GM23338 (cell line): ENCODE data around the gene AGBL5. TPM values are rescaled to one million over a fixed set of nuclear protein-coding genes. Genes with fewer than 3 reads are reported as not detected.
A peak's percentile ranks its signal among the peaks of the same experiment; 100 is the strongest.

Source experiments
- ATAC-seq: fragments of 200-7000 bp; cut with Tn5 transposase; 3 replicates; pipeline ENCODE4 v1.9.1; 2020
- DNase-seq: peaks from one replicate; pipeline ENCODE4 v3.0.0-alpha.2; 2015; ENCODE audit warnings: low spot score
- H2AFZ ChIP-seq: fragments of 200-600 bp; sonication (generic); 2 replicates; pipeline ENCODE4 v1.8.0; 2016; ENCODE audit warnings: antibody characterized with exemption, mild to moderate bottlenecking, moderate library complexity
- H3F3A ChIP-seq: fragments of 200-600 bp; sonication (generic); replicated peaks from 2 replicates; pipeline ENCODE4 v1.8.0; 2017; ENCODE audit warnings: antibody characterized with exemption, mixed run types, low read depth
- H3K27ac ChIP-seq: fragments of 200-600 bp; sonication (generic); 2 replicates; pipeline ENCODE4 v1.6.1; 2016; ENCODE audit warnings: low read depth
- H3K27me3 ChIP-seq: fragments of 200-600 bp; sonication (generic); 2 replicates; pipeline ENCODE4 v1.8.0; 2016; ENCODE audit warnings: mild to moderate bottlenecking, mixed run types, moderate library complexity; ENCODE audit not compliant: insufficient read depth
- H3K36me3 ChIP-seq: fragments of 200-600 bp; sonication (generic); 2 replicates; pipeline ENCODE4 v1.8.0; 2016; ENCODE audit warnings: mild to moderate bottlenecking; ENCODE audit not compliant: insufficient read depth
- H3K4me1 ChIP-seq: fragments of 200-600 bp; sonication (generic); 2 replicates; pipeline ENCODE4 v1.8.0; 2016; ENCODE audit warnings: mild to moderate bottlenecking, moderate library complexity; ENCODE audit not compliant: insufficient read depth
- H3K4me2 ChIP-seq: fragments of 200-600 bp; sonication (generic); 2 replicates; pipeline ENCODE4 v1.7.1; 2017; ENCODE audit warnings: mixed run types
- H3K4me3 ChIP-seq: fragments of 200-600 bp; sonication (generic); 2 replicates; pipeline ENCODE4 v1.6.1; 2016; ENCODE audit warnings: mixed run types
- H3K79me2 ChIP-seq: fragments of 200-600 bp; sonication (generic); replicated peaks from 2 replicates; pipeline ENCODE4 v1.8.0; 2017; ENCODE audit warnings: mild to moderate bottlenecking; ENCODE audit not compliant: insufficient read depth
- H3K9me2 ChIP-seq: fragments of 200-600 bp; sonication (generic); 2 replicates; pipeline ENCODE4 v1.8.0; 2017; ENCODE audit not compliant: insufficient read depth
- H4K20me1 ChIP-seq: fragments of 200-600 bp; sonication (generic); replicated peaks from 2 replicates; pipeline ENCODE4 v1.8.0; 2017; ENCODE audit warnings: mild to moderate bottlenecking; ENCODE audit not compliant: insufficient read depth
- H3K27ac Mint-ChIP-seq: 2 replicates; pipeline ENCODE4 v1.8.0; 2020; ENCODE audit warnings: inconsistent platforms, mild to moderate bottlenecking, moderate library complexity, mixed read lengths
- H3K27me3 Mint-ChIP-seq: 3 replicates; pipeline ENCODE4 v1.8.0; 2022; ENCODE audit warnings: low read depth, mild to moderate bottlenecking, moderate library complexity, mixed read lengths, inconsistent platforms; ENCODE audit not compliant: insufficient read depth, poor library complexity
- H3K36me3 Mint-ChIP-seq: 3 replicates; pipeline ENCODE4 v1.8.0; 2021; ENCODE audit warnings: low read depth, mild to moderate bottlenecking, inconsistent platforms, moderate library complexity, mixed read lengths
- H3K4me1 Mint-ChIP-seq: 3 replicates; pipeline ENCODE4 v1.8.0; 2020; ENCODE audit warnings: mild to moderate bottlenecking, inconsistent platforms, mixed read lengths
- H3K4me3 Mint-ChIP-seq: 3 replicates; pipeline ENCODE4 v1.8.0; 2021; ENCODE audit warnings: moderate library complexity, mild to moderate bottlenecking, inconsistent platforms, mixed read lengths
- H3K9me3 Mint-ChIP-seq: 3 replicates; pipeline ENCODE4 v1.8.0; 2020; ENCODE audit warnings: moderate library complexity, mild to moderate bottlenecking, inconsistent platforms, mixed read lengths
- CTCF ChIP-seq, 2 experiments: fragments of 200-600 bp in 1 of 2; sonication (generic) in 1 of 2; conservative IDR thresholded peaks; 2 replicates each; pipeline versions ENCODE4 v1.5.1 to v1.6.1; 2016 to 2017; ENCODE audit warnings: antibody characterized with exemption in 2 of 2, low read depth in 2 of 2, mild to moderate bottlenecking in 2 of 2, moderate library complexity in 1 of 2
- NANOG ChIP-seq: IDR thresholded peaks from 2 replicates; pipeline ENCODE4 v1.6.1; 2016; ENCODE audit warnings: antibody characterized with exemption, borderline replicate concordance
- STAT1 ChIP-seq: IDR thresholded peaks from one replicate; pipeline ENCODE4 v1.6.1; 2016; ENCODE audit warnings: antibody characterized with exemption; ENCODE audit not compliant: unreplicated experiment
- ZNF114 ChIP-seq: fragments of 250-450 bp; sonication (Bioruptor Pico); IDR thresholded peaks from 2 replicates; pipeline ENCODE4 v1.5.0; 2020; ENCODE audit warnings: mild to moderate bottlenecking, moderate library complexity
- ZNF331 ChIP-seq: fragments of 250-450 bp; sonication (Bioruptor Pico); IDR thresholded peaks from 2 replicates; pipeline ENCODE4 v1.5.0; 2020; ENCODE audit warnings: low read depth, mild to moderate bottlenecking, moderate library complexity
- polyA plus RNA-seq: library from polyadenylated mRNA; unstranded; fragments of >200 nt; fragmentation: Nextera tagmentation; extraction: Ambion mirVana; gene quantifications from 2 replicates; pipeline ENCODE4 v1.2.1, GENCODE V29; 2016
- total RNA-seq: library from RNA; depleted of rRNA; stranded (reverse); fragments of >200 nt; shearing (Covaris generic); gene quantifications from 2 replicates; pipeline ENCODE4 v1.2.3, GENCODE V29; 2014
- TF ChIP-seq, protein P1 (sequence below): IDR thresholded peaks from one replicate; pipeline ENCODE4 v1.6.1; 2018; ENCODE audit warnings: antibody characterized with exemption; ENCODE audit not compliant: unreplicated experiment

Gene AGBL5
- total and polyA plus RNA-seq, 2 experiments from 2014 or later: 17.9 to 31.3 TPM

DNA sequence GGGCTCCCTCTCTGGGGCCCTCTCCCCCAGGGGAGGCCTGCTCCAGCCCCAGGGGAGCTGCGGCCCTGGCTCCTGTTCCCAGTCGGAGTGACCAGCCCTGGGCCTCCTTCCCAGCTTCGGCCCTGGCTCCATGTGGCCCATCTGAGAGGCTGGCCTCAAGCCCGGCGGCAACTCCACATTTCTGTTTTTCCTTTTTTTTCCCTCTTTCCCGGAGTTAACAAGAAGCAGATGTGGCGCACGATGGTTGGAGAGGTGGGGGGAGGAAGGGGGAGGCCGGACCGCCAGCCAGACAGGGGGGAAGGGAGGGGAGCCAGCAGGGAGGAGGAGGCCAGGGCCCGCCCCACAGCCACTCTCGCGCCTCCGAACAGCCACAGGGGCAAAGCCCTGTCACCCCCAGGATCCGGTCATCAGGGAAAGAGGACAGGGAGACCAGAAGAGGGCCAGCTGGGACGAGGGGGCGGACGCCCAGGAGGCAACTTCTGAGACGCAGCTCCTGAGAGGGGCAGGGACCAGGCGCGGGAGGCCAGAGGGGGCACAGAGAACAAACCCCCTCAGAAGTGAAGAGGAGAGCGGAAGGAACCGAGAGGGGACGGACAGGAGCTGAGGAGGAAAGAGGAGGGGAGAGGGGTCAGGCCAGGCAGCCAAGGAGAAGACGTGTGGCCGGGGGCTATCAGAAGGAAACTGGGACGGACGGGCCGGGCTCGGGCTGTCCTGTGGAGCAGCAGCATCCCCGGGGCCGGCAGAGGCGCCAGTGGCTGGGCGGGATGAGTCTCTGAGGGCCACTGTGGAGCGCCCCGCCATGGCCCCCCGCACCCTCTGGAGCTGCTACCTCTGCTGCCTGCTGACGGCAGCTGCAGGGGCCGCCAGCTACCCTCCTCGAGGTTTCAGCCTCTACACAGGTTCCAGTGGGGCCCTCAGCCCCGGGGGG lies 27.1 kb downstream of the AGBL5 start, which contains the start of gene EMILIN1:
EMILIN1 (plus strand) TSS at position 349 of the 928 bp plus-strand sequence; CDS start at position 800, 451 bp downstream.
- H3F3A ChIP-seq: no peaks in the 10 kb centered on the region
- no peaks in the 10 kb centered on the region for H3K79me2 ChIP-seq
- H3K4me3 ChIP-seq: peak within 1 kb of the TSS; percentile 38; the same call in 1 of the 2 replicates
- Mint-ChIP-seq H3K27ac (peak within 1 kb of the TSS; percentile 18; the same call in 1 of the 2 replicates), H3K4me3 (no peak within 1 kb of the TSS; the same call in 2 of the 3 replicates), H3K27me3 (peaks cover 17% of the 10 kb centered on the region), H3K4me1 (peaks cover 24% of the 10 kb centered on the region), H3K36me3 (no peaks in the 10 kb centered on the region), H3K9me3 (no peaks in the 10 kb centered on the region)
- no peak within 1 kb of the TSS for H3K27ac ChIP-seq
- H3K9me2 ChIP-seq: no peaks in the 10 kb centered on the region
- peak within 1 kb of the TSS; percentile 83 for H2AFZ ChIP-seq
- peaks cover 5% of the 10 kb centered on the region for H3K4me1 ChIP-seq
- H3K27me3 ChIP-seq: no peaks in the 10 kb centered on the region
- DNase-seq (peak; percentile 56), ATAC-seq (peak; percentile 38)
- H3K36me3 ChIP-seq: no peaks in the 10 kb centered on the region
- peak within 1 kb of the TSS; percentile 72 for H3K4me2 ChIP-seq
- no peaks in the 10 kb centered on the region for H4K20me1 ChIP-seq
- TF ChIP-seq CTCF (conservative IDR thresholded peaks at IDR 0.05; ENCODE audit: low read depth in 2 of 2) (no peak), STAT1 (no peak), NANOG (no peak), ZNF331 (no peak), ZNF114 (no peak)
- TF ChIP-seq, protein P1, sequence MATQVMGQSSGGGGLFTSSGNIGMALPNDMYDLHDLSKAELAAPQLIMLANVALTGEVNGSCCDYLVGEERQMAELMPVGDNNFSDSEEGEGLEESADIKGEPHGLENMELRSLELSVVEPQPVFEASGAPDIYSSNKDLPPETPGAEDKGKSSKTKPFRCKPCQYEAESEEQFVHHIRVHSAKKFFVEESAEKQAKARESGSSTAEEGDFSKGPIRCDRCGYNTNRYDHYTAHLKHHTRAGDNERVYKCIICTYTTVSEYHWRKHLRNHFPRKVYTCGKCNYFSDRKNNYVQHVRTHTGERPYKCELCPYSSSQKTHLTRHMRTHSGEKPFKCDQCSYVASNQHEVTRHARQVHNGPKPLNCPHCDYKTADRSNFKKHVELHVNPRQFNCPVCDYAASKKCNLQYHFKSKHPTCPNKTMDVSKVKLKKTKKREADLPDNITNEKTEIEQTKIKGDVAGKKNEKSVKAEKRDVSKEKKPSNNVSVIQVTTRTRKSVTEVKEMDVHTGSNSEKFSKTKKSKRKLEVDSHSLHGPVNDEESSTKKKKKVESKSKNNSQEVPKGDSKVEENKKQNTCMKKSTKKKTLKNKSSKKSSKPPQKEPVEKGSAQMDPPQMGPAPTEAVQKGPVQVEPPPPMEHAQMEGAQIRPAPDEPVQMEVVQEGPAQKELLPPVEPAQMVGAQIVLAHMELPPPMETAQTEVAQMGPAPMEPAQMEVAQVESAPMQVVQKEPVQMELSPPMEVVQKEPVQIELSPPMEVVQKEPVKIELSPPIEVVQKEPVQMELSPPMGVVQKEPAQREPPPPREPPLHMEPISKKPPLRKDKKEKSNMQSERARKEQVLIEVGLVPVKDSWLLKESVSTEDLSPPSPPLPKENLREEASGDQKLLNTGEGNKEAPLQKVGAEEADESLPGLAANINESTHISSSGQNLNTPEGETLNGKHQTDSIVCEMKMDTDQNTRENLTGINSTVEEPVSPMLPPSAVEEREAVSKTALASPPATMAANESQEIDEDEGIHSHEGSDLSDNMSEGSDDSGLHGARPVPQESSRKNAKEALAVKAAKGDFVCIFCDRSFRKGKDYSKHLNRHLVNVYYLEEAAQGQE: no peak
